OCI-LY1 (cell line): ENCODE results near the gene SEPSECS.

Source experiments
- H2AFZ ChIP-seq: fragments of 200-600 bp; sonication (generic), shearing (Covaris generic); 2 replicates; pipeline ENCODE4 v1.6.0; 2014; ENCODE audit warnings: antibody characterized with exemption, mild to moderate bottlenecking, low read length
- H3F3A ChIP-seq: fragments of 200-600 bp; sonication (generic), shearing (Covaris generic); 2 replicates; pipeline ENCODE4 v1.6.0; 2014; ENCODE audit warnings: mild to moderate bottlenecking, antibody characterized with exemption, low read length, moderate library complexity; ENCODE audit not compliant: insufficient read depth
- H3K27ac ChIP-seq: fragments of 200-600 bp; sonication (generic); 2 replicates; pipeline ENCODE4 v1.5.1; 2014; ENCODE audit warnings: low read length, mixed run types, mild to moderate bottlenecking, low read depth; ENCODE audit not compliant: poor library complexity, severe bottlenecking
- H3K27me3 ChIP-seq: fragments of 200-600 bp; sonication (generic); 2 replicates; pipeline ENCODE4 v1.6.0; 2014; ENCODE audit warnings: antibody characterized with exemption, mild to moderate bottlenecking, low read length, moderate library complexity; ENCODE audit not compliant: insufficient read depth
- H3K36me3 ChIP-seq: fragments of 200-600 bp; sonication (generic); 2 replicates; pipeline ENCODE4 v1.6.1; 2014; ENCODE audit warnings: mild to moderate bottlenecking, antibody characterized with exemption, low read length, moderate library complexity, mixed read lengths; ENCODE audit not compliant: insufficient read depth
- H3K4me1 ChIP-seq: fragments of 200-600 bp; sonication (generic); 2 replicates; pipeline ENCODE4 v1.5.1; 2014; ENCODE audit warnings: mild to moderate bottlenecking, low read length, moderate library complexity; ENCODE audit not compliant: insufficient read depth, severe bottlenecking
- H3K4me2 ChIP-seq: fragments of 200-600 bp; sonication (generic), shearing (Covaris generic); 2 replicates; pipeline ENCODE4 v1.6.1; 2014; ENCODE audit warnings: low read length
- H3K4me3 ChIP-seq: fragments of 200-600 bp; sonication (generic); 2 replicates; pipeline ENCODE4 v1.5.1; 2014; ENCODE audit warnings: low read length, low read depth, mild to moderate bottlenecking, mixed read lengths; ENCODE audit not compliant: poor library complexity, severe bottlenecking
- H3K79me2 ChIP-seq: fragments of 200-600 bp; shearing (Covaris generic); 2 replicates; pipeline ENCODE4 v1.6.1; 2016; ENCODE audit warnings: mixed run types, low read length, mixed read lengths; ENCODE audit not compliant: insufficient read depth
- H3K9ac ChIP-seq: fragments of 200-600 bp; sonication (generic), shearing (Covaris generic); 2 replicates; pipeline ENCODE4 v1.6.1; 2014; ENCODE audit warnings: mild to moderate bottlenecking, low read length, mixed read lengths
- H3K9me2 ChIP-seq: fragments of 200-600 bp; sonication (generic), shearing (Covaris generic); 2 replicates; pipeline ENCODE4 v1.6.1; 2014; ENCODE audit warnings: low read depth, mild to moderate bottlenecking, low read length, mixed read lengths
- H3K9me3 ChIP-seq: fragments of 200-600 bp; shearing (Covaris generic); 2 replicates; pipeline ENCODE4 v1.6.1; 2014; ENCODE audit warnings: low read length, mixed read lengths
- H4K20me1 ChIP-seq: fragments of 200-600 bp; sonication (generic), shearing (Covaris generic); 2 replicates; pipeline ENCODE4 v1.6.0; 2016; ENCODE audit warnings: mild to moderate bottlenecking, low read length; ENCODE audit not compliant: insufficient read depth
- EZH2 ChIP-seq: fragments of 200-600 bp; sonication (generic), shearing (Covaris generic); IDR thresholded peaks from 2 replicates; pipeline ENCODE4 v1.8.0; 2017; ENCODE audit warnings: borderline replicate concordance, mixed run types, mild to moderate bottlenecking, antibody characterized with exemption, low read length, moderate library complexity, mixed read lengths
- TF ChIP-seq, protein P1 (sequence below): fragments of 200-600 bp; sonication (generic), shearing (Covaris generic); IDR thresholded peaks from 2 replicates; pipeline ENCODE4 v1.5.1; 2017; ENCODE audit warnings: mild to moderate bottlenecking, antibody characterized with exemption, low read length, moderate library complexity, mixed read lengths

The SEPSECS gene

DNA sequence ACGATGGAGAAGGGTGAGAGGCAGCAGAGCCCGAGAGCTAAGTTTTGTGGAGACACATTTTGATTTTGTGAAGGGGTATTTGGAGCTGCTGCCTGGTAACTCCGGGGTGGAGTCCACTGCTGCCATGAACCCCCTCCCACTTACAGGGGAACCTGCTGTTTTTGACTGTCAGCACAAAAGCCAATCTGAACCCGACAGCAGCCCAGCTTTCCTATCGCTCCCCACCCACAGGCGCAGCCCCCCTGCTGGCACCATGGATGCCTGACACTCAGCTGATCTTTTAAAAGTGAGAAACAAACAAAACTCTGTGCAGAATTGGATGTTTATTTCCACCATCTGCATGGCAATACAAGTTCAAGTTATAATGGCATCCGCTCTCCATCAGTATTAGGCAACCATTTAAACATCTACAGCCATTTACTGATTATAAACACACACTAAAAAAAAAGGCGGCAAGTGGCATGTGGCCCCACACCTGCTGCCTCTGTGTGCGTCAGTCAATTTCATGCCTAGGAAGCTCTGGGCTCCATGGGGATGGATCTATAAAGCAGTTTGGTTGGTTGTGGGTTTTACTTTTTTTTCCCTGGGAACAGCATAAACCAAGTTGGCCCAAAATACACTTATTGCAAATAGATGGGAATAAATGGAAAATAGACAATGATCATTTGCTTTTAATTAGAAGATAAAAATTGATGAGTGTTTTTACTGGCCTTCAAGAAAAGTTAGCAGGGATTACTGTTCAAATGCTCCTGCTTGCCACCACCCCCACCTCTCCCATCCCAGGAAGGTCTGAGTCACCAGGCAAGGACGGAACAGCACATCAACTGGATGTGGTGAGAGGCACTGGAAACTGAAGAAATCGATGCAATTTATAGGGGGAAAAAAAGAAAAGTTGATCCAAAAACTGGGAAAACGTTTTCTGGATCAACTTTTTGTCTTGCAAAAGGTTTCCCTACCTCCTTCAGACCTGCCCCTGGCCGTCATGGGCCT lies 46.0 kb downstream of the SEPSECS start:
- no peak for TF ChIP-seq EZH2
- TF ChIP-seq, protein P1, sequence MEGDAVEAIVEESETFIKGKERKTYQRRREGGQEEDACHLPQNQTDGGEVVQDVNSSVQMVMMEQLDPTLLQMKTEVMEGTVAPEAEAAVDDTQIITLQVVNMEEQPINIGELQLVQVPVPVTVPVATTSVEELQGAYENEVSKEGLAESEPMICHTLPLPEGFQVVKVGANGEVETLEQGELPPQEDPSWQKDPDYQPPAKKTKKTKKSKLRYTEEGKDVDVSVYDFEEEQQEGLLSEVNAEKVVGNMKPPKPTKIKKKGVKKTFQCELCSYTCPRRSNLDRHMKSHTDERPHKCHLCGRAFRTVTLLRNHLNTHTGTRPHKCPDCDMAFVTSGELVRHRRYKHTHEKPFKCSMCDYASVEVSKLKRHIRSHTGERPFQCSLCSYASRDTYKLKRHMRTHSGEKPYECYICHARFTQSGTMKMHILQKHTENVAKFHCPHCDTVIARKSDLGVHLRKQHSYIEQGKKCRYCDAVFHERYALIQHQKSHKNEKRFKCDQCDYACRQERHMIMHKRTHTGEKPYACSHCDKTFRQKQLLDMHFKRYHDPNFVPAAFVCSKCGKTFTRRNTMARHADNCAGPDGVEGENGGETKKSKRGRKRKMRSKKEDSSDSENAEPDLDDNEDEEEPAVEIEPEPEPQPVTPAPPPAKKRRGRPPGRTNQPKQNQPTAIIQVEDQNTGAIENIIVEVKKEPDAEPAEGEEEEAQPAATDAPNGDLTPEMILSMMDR = no peak
- no peaks in the 10 kb centered on the region for H4K20me1 ChIP-seq
- H3K79me2 ChIP-seq = no peaks in the 10 kb centered on the region
- no peaks in the 10 kb centered on the region for H3K36me3 ChIP-seq
- no peaks in the 10 kb centered on the region for H3F3A ChIP-seq
- no peaks in the 10 kb centered on the region for H3K27me3 ChIP-seq
- H2AFZ ChIP-seq = no peak overlapping the region
- no peak overlapping the region for H3K4me2 ChIP-seq
- H3K4me1 ChIP-seq = no peaks in the 10 kb centered on the region
- no peak overlapping the region for H3K4me3 ChIP-seq
- H3K9me2 ChIP-seq = no peaks in the 10 kb centered on the region
- no peak overlapping the region for H3K27ac ChIP-seq
- no peak overlapping the region for H3K9ac ChIP-seq
- H3K9me3 ChIP-seq = no peaks in the 10 kb centered on the region

DNA sequence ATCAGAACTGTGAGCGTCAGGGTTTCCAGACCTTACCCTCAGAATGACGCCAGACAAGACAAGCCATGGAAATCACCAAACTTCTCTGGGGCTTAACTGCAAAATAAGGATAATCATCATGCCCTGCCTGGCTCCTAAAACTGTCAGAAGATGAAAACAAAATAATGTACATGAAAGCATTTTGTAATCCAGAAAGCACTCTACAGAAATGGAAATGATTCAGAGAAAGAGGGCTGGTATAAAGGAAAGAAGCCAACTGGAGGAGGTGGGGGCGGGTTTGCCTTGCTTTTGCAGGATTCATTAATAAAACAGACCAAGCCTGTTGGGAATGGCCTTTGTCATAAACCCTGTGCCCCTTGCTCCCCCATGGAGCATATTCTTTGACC lies 47.3 kb downstream of the SEPSECS start:
- H4K20me1 ChIP-seq = no peaks in the 10 kb centered on the region
- no peaks in the 10 kb centered on the region for H3K9me2 ChIP-seq
- no peaks in the 10 kb centered on the region for H3K36me3 ChIP-seq
- no peaks in the 10 kb centered on the region for H3K79me2 ChIP-seq
- no peaks in the 10 kb centered on the region for H3K9me3 ChIP-seq
- TF ChIP-seq, protein P1 = no peak
- TF ChIP-seq EZH2 = no peak
- H3K27ac ChIP-seq = no peak overlapping the region
- H3K4me1 ChIP-seq = no peaks in the 10 kb centered on the region
- H3F3A ChIP-seq = no peaks in the 10 kb centered on the region
- no peak overlapping the region for H3K9ac ChIP-seq
- no peak overlapping the region for H3K4me3 ChIP-seq
- no peaks in the 10 kb centered on the region for H3K27me3 ChIP-seq
- no peak overlapping the region for H2AFZ ChIP-seq
- H3K4me2 ChIP-seq = no peak overlapping the region

DNA sequence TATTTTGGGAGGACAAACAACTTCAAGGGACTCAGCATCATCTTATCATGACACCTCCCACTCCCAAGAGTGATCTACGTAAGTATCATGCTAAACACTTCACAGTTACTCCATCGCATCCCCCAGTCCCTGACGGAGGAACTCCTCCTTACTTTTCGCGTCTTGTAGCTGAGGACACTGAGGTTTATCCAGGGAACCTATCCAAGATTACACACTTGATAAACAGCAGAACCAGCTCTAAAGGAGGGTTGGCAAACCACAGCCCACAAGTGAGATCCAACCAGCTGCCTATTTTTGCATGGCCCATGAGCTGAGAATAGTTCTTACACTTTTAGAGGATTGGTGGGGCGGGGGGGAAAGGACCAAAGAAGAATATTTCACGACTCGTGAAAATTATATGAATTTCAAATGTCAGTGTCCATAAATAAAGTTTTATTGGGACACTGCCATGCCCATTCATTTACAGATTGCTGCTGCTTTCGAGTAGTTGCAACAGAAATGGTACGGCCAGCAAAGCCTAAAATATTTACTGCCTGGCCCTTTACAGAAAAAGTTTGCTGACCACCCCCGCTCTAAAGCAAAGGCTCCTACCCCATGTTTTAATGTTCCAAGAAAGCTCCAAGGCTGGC lies 47.8 kb downstream of the SEPSECS start:
- Histone ChIP-seq H3K9me3 (no peaks in the 10 kb centered on the region), H3K27ac (no peak overlapping the region), H3K27me3 (no peaks in the 10 kb centered on the region)

More for the DNA sequence above, 47.8 kb downstream of the SEPSECS start:
- TF ChIP-seq, protein P1 = no peak
- TF ChIP-seq EZH2 = no peak
- no peak overlapping the region for H3K4me3 ChIP-seq
- no peaks in the 10 kb centered on the region for H3K79me2 ChIP-seq
- no peak overlapping the region for H2AFZ ChIP-seq
- H3K4me1 ChIP-seq = no peaks in the 10 kb centered on the region
- no peaks in the 10 kb centered on the region for H3F3A ChIP-seq
- H3K9ac ChIP-seq = no peak overlapping the region
- H3K4me2 ChIP-seq = no peak overlapping the region
- H4K20me1 ChIP-seq = no peaks in the 10 kb centered on the region
- no peaks in the 10 kb centered on the region for H3K36me3 ChIP-seq
- no peaks in the 10 kb centered on the region for H3K9me2 ChIP-seq
